NCI-H2081 (cell line): ENCODE data around the gene ADAM15.

Source experiments
- DNase-seq, 2 experiments: peaks; one replicate each; lab custom pipeline; 2025; lab: John Stamatoyannopoulos, UW

Gene ADAM15

DNA sequence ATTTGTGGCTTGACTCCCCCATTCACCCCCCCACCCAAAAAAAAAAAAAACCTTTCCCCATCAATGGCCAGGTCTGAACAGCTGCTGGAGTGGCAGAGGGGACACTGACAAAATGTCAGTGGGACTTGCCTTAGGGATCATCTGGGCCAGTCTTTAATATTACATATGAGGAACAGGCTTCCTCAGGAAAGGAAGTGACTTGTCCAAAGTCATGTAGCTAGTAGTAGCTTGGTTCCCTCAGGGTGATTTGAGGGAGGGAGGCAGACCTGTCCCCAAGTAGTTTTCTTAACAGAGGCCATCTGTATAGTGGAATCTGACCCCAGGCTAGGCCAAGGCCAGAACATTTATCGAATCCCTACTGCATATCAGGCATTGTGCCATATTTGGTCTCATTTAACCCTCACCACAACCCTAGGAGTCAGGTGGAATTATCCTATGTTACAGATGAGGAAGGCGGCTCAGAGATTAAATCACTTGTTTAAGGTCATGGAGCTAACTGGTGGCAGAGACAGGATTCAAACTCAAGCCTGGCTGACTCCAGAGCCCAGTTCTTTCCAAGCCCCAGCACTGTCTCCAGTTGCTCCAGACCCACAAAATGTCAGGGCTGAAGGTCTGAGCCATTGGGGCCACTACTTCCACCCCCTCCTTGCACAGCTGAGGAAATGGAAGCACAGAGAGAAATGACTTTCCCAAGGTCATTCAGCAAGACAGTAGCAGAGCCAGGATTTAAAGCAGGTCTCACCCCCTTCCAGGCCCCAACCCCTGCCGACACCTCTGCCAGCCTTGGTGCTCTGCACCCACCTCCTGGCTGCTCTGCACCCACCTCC, 38.1 kb upstream of the ADAM15 start:
- no peak for DNase-seq

DNA sequence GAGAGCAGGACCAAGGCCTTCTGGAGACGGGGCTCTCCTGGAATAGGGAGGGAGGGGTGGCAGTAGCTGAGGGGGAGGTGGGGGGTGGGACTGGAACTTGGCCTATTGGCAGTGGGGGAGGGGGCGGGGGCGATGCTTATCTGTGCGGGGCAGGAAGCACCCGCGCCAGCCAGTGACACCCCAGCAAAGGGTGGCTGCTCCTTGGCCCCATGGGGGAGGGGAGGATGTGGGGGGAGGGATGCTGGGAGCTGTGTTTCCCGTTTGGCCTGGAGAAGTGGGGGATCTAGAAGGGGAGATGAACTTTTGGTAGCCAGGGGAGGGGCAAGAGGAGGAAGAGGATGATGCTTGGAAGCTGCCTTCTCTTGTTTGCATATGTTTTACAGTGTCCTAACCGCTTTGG, 37.5 kb upstream of the ADAM15 start:
- DNase-seq, result no peak

DNA sequence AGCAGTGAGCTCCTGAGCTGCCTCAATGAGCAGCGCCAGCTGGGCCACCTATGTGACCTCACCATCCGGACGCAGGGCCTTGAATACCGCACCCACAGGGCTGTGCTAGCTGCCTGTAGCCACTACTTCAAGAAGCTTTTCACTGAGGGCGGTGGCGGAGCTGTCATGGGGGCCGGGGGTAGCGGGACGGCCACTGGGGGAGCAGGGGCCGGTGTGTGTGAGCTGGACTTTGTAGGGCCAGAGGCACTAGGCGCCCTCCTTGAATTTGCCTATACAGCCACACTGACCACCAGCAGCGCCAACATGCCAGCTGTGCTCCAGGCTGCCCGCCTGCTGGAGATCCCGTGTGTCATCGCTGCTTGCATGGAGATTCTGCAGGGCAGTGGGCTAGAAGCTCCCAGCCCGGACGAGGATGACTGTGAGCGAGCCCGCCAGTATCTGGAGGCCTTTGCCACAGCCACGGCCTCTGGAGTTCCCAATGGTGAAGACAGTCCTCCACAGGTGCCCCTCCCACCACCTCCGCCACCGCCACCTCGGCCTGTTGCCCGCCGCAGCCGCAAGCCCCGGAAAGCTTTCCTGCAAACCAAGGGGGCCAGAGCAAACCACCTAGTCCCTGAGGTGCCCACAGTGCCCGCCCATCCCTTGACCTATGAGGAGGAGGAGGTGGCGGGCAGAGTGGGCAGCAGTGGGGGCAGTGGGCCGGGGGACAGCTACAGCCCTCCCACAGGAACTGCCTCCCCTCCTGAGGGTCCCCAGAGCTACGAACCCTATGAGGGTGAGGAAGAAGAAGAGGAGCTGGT, 36.2 kb upstream of the ADAM15 start:
- no peak for DNase-seq

DNA sequence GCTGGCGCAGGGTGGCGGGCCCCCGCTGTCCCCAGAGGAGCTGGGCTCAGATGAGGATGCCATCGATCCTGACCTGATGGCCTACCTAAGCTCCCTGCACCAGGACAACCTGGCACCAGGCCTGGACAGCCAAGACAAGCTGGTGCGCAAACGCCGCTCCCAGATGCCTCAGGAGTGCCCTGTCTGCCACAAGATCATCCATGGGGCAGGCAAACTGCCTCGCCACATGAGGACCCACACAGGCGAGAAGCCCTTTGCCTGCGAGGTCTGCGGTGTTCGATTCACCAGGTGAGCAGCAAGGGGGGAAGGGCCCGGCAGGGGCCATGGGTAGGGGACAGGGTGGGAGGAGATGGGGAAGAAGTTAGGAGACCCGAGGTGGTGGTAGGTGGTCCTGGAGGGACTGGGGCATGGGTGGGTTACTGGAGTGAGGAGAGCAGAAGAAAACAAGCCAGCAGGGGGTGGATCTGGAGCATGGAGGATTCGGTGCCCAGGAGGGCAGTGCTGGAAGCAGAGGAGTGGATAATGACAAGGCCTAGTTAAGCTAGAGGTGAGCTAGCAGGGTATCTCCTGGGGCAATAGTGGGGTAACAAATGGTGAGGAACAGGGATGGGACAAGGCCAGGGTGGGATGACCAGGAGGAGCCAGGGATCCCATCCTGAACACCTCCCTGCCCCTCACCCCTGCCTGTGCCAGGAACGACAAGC, 35.4 kb upstream of the ADAM15 start:
- no peak for DNase-seq

DNA sequence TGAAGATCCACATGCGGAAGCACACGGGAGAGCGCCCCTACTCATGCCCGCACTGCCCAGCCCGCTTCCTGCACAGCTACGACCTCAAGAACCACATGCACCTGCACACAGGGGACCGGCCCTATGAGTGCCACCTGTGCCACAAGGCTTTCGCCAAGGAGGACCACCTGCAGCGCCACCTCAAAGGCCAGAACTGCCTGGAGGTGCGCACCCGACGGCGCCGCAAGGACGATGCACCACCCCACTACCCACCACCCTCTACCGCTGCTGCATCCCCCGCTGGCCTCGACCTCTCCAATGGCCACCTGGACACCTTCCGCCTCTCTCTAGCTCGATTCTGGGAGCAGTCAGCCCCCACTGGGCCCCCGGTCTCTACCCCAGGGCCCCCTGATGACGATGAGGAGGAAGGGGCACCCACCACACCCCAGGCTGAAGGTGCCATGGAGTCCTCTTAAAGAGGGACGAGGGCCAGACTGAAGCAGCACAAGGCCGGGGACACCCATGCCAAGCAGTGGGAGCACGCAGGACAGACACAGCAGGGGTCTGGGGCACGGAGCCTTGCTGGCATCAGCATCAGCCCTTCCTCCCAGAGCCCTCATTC, 34.8 kb upstream of the ADAM15 start:
- DNase-seq, result no peak

DNA sequence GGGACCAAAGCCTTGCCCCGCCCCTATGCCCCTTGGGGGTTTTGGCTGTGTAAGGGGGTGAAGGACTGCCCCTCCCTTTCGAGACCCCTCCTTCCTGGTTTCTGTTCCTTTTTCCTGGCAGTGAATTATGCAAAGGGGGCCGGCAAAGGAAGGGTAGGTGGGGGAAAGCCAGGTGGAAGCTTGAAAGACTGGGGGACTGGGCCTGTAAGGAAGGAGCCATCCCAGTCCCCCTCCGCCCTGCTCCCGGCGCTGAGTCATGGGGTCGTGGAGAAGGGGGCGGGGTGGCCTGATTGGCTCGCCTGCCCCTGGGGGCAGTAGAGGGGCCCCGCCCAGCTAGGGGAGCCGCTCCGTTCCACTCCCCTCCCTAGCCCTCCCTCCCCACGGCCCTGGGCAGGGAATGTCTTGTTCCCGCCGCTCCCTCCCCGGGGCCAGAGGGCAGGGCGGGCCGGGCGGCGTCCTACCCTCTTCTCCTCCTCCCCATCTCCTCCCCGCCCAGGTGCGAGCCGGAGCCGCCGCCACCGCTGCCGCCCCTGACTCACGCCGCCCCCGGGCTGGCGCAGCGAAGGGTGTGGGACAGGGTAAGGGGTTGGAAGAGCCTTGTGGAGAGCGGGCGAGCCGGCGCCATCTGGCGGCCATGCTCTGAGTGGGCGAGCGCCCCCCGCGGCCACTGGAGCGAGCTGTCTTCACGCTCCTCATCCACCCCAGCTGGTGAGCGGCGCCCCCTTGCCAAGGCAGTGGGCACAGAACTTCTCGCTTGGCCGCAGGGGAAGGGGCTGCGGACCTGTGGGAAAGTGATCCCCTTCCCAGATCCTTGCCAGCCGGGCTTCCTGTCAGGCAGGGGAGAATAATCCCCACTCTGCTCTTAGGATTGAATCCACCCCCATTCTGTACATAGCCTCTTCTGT, 33.8 kb upstream of the ADAM15 start:
- peak; percentile 71 to 74 for DNase-seq

DNA sequence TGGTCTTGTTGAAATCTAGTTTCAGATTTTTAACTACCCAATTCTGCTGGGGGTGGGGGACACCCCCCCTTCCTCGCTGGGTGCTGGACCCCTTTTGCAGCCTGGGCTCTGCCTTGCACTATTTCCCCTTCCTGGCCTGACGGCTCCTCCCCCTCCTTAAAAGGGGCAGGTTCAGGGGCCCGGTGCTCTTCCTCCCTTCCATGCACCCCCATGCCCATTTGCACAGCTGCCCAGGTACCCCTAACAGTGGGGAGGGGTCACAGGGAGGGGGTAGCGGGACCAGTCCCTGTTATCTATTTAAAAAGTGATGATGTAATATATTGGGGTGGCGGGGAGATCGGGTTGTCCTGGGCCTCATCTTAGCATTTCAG, 33.2 kb upstream of the ADAM15 start:
- no peak for DNase-seq

DNA sequence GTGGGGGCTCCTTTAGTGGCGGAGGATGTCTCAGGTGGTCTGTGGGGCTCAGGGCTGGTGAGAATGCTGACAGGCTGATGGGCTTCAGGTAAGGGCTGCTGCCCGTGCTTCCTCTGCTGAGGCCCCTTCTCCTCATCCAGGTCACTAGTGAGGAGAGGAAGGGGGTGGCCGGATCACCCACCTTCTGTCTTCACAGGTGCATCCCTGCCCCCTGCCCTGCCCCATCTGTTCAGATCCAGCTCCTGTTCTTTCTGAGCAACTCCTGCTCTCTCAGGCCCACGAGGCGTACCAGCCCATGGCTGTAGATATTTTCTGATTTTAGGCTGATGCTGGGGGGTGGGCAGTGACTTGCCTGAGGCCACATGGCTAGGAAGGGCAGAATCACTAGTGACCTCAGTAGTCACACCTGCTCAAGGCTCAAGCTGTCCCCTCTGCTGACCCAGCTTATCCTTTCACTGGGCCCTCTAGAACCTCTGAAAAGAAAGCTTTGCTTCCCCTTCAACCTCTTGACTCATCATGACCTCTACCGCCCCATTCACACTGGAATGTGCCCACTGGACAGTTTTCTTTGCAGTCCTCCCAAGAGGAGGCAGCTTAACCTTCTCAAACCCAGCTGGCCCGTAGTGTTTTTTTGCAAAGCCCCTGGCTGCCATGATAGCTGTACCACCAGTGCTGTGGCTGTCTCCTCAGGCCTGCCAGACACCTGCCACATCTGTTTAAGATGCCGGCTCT, 32.3 kb upstream of the ADAM15 start:
- no peak for DNase-seq

DNA sequence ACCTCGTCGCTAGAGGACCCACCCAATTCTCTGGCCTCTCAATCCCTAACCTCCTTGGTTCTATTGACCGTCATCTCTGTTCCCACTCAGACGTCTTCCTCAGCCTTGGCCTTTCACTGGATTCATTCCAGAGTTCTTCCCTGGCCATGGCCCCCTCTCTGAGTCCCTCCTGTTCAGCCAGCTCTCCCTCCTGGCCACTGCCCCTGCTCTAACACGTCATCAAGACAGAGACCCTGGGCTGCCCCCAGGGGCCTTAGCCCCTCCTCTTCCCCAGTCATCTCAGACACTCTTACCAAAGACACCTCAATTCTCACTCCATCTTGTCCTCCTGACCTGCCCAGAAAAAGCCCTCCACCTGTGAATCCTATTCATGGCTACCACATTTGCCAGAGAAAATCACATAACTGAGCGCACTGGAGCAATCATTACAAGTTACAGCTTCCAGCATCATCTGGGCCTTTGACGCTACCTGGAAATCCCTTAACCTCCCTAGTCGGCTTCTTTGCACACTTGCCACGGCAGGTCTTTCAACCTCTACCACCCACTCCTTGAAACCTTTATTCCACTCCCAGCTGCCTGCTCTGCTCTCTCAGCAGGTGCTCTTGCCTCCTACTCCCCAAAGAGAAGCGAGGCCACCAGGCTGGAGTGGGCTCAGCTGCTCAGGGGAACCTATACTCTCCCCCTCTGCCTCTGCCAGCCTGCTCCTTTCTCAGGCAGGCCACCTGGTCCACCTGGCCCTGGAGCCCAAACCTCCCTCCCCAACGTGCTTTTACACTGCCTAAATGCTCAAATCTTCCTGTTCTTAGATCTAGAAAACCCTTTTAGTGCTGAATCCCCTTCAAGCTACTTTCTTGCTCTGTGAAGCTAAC, 31.5 kb upstream of the ADAM15 start:
- DNase-seq, result no peak

DNA sequence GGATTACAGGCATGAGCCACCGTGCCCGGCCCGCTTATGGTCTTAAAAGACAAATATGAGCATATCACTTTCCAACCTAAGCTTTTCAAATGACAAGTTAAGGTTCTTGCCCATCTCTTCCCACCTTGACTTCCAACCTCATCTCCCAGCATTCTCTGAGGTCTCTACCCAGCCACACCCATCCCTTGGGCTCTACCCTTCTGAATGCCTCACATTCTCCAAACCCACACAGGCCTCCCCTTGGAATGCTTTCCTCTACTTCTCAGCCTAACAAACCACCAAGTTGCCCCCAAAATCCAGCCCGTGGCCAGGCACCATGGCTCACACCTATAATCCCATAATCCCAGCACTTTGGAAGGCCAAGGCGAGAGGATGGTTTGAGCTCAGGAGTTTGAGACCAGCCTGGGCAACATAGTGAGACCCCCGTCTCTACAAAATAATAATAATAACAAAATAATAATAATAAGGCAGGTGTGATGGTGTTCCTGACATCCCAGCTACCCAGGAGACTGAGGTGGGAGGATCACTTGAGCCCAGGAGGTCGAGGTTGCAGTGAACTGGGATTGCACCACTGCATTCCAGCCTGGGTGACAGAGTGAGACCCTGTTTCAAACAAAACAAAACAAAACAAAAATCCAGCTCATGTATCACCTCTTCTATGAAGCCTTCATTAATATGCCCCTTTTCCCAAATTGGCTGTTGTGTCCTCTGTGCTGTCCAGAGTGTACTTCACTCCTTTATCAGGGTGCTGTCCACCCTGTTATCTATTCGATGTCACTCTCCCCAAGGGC, 28.8 kb upstream of the ADAM15 start:
- no peak for DNase-seq

DNA sequence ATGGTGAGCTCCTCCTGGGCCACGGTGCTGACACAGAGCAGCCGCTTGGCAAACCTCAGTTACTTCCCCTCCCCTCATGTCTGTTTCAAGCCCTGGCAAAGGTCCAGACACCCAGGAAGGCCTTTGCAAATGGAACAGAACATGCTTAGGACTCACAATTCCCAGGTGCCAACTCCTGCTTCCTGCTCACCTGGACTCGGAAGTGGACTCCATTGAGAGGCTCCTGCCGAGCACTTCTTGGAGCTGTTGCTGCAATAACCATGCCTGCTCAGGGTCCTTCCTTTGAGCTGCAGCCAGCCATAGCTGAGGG, 28.2 kb upstream of the ADAM15 start:
- DNase-seq, result peak; percentile 20 to 62

DNA sequence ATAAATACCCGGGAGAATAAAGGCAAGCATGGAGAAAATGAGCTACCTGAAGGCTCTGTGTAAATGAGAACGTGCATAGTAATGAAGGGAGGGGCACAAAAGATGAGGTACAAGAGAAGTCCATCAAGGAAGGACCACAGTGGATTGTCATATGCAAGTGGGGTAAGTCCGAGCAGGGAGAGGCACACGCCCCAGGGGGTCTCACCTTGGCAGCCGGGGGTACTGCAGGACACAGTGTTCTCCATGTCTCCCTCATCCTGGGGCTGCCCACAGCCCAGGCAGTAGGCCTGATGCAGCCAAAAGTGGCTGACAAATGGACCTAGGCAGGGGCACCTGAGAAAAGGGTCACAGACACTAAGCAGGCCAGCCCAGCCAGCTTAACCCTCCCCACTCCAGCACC, 27.5 kb upstream of the ADAM15 start:
- no peak for DNase-seq

DNA sequence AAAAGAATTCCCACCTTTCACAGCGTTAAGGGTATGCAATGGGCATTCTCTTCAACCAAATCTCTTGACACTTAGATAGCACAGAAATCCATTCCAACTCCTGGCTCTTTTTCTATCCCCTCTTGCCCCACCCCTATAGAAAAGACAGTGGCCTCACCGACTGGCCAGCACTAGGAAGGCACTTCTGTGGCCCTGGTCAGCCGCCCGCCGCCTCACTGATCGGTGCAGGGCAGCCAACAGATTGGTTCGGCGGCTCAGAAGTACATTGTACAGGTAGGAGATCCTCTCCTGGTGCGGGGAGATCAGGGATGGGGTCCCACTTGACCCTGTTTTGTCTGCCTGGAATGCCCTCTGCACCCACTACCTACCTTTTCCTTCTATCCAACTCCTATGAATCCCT, 26.8 kb upstream of the ADAM15 start:
- no peak for DNase-seq

DNA sequence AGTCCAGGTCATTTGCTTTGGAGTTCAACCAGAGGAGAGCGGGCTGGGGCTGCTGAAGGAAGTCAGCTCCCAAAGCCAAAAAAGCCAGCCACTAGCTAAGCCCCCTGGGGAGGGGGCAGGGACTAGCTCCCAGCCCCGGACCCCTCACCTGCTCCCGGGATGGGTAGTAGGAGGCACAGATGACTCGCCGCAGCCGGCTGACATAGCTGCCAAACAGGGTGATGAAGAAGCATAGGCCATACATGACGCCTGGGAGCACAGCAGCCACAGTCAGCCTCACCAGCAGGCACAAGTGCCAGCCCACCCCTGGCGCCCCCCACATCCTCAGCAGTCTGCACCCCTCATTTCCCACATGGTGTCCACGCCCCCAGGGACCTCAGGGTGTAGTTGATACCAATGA, 25.0 kb upstream of the ADAM15 start:
- DNase-seq, result no peak

DNA sequence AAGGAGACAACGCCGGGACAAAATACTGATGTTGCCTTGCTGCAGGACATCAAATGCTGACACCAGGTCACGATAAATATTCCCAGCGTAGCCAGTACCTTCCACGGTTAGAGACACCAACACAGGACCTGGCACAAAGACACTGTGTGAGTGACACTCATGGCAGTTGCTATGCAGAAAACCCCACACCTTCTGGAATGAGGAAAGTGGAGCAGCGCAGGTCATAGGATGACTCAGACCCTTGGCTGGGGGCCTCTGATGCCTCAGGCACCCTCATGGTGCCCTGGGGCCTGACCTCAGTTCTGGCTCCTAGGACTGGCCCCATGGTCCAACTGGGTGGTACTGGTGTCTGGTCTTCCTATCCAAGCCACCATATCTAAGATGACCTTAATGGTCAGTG, 24.5 kb upstream of the ADAM15 start:
- DNase-seq, result no peak

DNA sequence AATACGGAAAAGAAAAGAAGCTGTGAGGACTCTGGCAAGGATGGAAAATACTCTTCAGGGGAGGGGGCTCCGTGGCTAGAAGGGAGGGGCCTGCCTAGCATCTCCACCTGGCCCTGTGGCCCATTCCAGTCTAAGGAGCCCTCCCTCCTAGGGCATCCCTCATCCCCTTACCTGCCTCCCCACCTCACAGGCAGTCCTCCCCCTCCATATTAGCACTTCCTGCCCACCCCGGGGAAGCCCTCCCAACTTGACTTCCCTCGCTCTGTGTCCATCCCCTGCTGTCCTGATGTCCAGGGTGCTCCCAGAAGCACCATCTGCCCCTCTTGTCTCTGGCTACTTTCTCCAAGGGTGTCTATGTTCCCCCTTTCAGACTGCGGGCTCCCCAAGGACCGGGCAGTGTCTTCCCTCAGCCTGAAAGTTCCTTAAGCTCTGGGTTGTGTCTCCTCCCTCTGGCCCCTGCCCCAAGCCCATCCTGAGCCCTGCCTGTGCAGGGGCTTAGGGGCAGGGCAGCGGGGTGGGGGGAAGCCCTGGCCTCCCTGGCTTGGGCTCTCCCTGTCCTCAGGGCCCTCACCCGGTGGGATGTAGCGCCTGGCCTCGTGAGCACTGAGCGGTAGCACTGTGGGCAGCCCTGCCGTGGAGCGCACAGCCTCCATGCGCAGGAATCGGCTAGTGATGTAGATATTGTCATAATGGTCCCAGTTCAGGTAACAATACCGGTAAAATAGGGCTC, 21.4 kb upstream of the ADAM15 start:
- DNase-seq, result no peak

DNA sequence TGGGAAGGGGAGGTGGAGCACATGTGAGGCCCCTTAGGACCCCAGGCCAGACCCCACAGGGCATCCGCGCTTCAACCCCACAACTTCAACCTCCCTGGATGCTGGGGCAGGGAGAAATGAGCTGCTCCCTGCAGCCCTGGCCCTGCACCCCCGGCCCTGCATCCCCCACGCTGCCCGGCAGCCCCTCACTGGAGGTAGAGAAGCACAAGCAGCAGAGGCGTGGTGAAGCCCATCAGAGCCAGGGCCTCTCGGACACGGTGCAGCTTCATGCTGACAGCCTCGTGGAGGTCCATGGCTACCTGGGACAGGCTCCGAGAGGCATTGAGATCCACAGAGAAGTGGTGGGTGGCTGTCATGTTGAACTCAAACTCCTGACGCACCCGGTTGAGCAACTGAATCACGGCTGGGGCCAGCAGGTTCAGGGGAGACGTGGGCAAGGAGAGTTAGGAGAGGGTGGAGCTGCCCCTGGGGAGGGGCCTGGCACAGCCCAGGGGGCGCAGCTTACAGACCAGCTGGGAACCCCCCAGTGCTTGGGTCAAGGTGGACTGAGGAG, 20.8 kb upstream of the ADAM15 start:
- DNase-seq, result no peak

DNA sequence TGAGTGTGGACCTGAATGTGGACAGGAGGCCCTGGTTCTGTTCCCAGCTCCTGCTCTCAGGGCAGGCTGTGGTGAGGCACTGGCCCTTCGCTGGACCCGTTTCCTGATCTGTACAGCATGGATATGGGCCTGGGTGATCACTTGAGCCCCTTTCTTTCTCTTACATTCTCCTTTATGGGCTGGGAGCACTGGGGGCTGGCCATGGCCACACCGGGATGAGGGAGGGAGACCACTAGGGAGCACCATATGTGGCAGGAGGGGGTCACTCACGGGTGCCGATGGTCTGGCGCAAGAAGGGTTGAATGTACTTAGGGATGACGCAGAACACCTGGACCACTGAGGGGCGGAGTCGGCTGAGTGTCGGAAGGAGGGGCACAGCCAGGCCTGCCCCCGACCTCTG, 20.2 kb upstream of the ADAM15 start:
- DNase-seq, result no peak
